Measurements from ENCODE around the gene DCAF12.
"Not testable (repeated sequence)": the region's sequence is repeated elsewhere in the genome, so short reads cannot be mapped to it uniquely, and the experiment has no call there.

DCAF12 gene

GRCh38 chr9:34157318-34157717 lies 30.8 kb upstream of the DCAF12 start:
- no peak overlapping the region for H3K27ac ChIP-seq
- H3K9ac ChIP-seq: no peak overlapping the region
- no peaks in the 10 kb centered on the region for H4K20me1 ChIP-seq
- no peaks in the 10 kb centered on the region for H3K36me3 ChIP-seq
- no peaks in the 10 kb centered on the region for H3K9me3 ChIP-seq (replicated peaks in 1 of 11)
- H3K4me3 ChIP-seq: no peak overlapping the region
- TF ChIP-seq Cebpa-rat (IDR thresholded peaks at IDR 0.05): no peak
- H3K4me1 ChIP-seq: peaks cover 0 to 11% (median 4%) of the 10 kb centered on the region in 10 experiments; a peak in 5 of 20 replicates
- H3K4me2 ChIP-seq: no peak overlapping the region
- no peaks in the 10 kb centered on the region for H3K27me3 ChIP-seq

GRCh38 chr9:34154057-34154456 lies 27.6 kb upstream of the DCAF12 start:
- Histone ChIP-seq H3K4me1 (peaks cover 5 to 20% (median 12%) of the 10 kb centered on the region in 10 experiments; a peak in 17 of 20 replicates), H3K36me3 (no peaks in the 10 kb centered on the region), H4K20me1 (no peaks in the 10 kb centered on the region), H3K27me3 (no peaks in the 10 kb centered on the region), H3K4me2 (no peak overlapping the region), H3K27ac (no peak overlapping the region), H3K9ac (no peak overlapping the region), H3K4me3 (no peak overlapping the region), H3K9me3 (replicated peaks in 1 of 11) (no peaks in the 10 kb centered on the region)
- no peak for TF ChIP-seq Cebpa-rat (IDR thresholded peaks at IDR 0.05)

DNA sequence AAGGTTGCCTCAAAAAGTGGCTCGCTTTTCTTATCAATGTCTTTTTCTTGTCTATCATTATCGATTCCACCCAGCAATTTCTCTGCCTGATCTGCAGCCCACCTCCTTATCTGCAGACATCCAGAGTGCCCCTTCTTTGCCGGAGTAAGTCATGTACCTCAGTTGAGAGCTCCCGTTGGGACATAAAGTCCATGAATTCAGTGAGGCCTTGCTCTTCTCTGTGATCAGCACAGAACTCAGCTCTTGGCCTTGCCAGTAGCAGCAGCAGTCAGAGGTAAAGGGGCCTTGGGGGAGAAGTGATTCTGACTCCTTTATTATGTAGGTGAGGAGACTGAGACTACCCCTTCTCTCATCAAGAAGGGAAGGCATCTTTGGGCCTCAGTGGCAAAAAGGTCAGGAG lies 24.9 kb upstream of the DCAF12 start:
- H3K27me3 ChIP-seq: no peaks in the 10 kb centered on the region
- no peak overlapping the region for H3K9ac ChIP-seq
- no peaks in the 10 kb centered on the region for H3K9me3 ChIP-seq (replicated peaks in 1 of 11)
- no peak overlapping the region for H3K4me3 ChIP-seq
- H3K27ac ChIP-seq: no peak overlapping the region
- no peaks in the 10 kb centered on the region for H3K36me3 ChIP-seq
- peaks cover 2 to 19% (median 12%) of the 10 kb centered on the region in 10 experiments; a peak in 16 of 20 replicates for H3K4me1 ChIP-seq
- no peaks in the 10 kb centered on the region for H4K20me1 ChIP-seq
- H3K4me2 ChIP-seq: no peak overlapping the region
- TF ChIP-seq Cebpa-rat (IDR thresholded peaks at IDR 0.05): no peak

DNA sequence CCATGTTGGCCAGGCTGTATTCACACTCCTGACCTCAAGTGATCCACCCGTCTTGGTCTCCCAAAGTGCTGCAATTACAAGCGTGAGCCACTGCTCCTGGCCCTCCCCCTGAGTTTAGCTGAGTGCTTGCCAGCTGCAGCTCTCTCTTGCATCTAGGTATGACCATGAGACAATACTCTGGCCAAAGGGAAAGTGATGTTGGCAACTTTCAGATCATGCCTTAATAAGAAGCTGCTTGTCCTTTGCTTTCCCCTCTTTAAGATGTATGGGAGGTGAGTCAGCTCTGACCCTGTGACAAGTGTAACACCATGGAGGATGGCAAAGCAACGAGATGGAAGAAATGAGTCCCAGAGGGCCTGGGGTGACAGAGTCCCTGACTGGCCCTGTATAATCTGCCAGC lies 18.7 kb upstream of the DCAF12 start:
- Histone ChIP-seq H3K27me3 (no peaks in the 10 kb centered on the region), H3K36me3 (no peaks in the 10 kb centered on the region), H3K9me3 (replicated peaks in 1 of 11) (no peaks in the 10 kb centered on the region), H3K4me1 (peaks cover 27 to 63% (median 56%) of the 10 kb centered on the region in 10 experiments), H4K20me1 (no peaks in the 10 kb centered on the region), H3K27ac (no peak overlapping the region), H3K4me3 (no peak overlapping the region), H3K4me2 (peak overlapping the region in 7 of 11 experiments; percentile 21 to 78 (median 55); a peak in 13 of 22 replicates), H3K9ac (no peak overlapping the region)
- no peak for TF ChIP-seq Cebpa-rat (IDR thresholded peaks at IDR 0.05)

DNA sequence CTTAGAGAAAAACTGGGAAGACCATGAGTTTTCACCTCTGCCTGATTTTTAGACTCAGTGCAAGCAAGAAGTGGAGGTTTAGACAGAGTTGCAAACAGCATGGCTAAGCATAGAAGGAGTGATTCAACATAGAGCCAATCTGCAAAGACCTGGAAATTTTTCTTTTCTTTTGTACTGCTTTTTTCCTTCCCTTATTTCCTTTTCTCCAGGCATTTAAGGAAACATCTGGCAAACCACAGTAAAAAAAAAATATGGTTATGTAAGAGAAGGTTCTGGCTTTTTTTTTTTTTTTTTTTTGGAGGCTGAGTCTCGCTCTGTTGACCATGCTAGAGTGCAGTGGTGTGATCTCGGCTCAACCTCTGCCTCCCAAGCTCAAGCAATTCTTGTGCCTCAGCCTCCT lies 16.6 kb upstream of the DCAF12 start:
- peak overlapping the region; percentile 14 to 82 (median 64) for H3K4me2 ChIP-seq
- no peaks in the 10 kb centered on the region for H3K36me3 ChIP-seq
- H3K9ac ChIP-seq: peak overlapping the region in 8 of 11 experiments; percentile 11 to 47 (median 19); a peak in 10 of 22 replicates
- H3K9me3 ChIP-seq (replicated peaks in 1 of 11): no peaks in the 10 kb centered on the region
- peaks cover 20 to 70% (median 56%) of the 10 kb centered on the region in 10 experiments for H3K4me1 ChIP-seq
- H3K4me3 ChIP-seq: peak overlapping the region in 1 of 10 experiments; percentile 1; a peak in 1 of 20 replicates
- no peaks in the 10 kb centered on the region for H4K20me1 ChIP-seq
- H3K27me3 ChIP-seq: no peaks in the 10 kb centered on the region
- peak overlapping the region in 10 of 11 experiments; percentile 26 to 73 (median 52); a peak in 19 of 22 replicates for H3K27ac ChIP-seq
- TF ChIP-seq Cebpa-rat (IDR thresholded peaks at IDR 0.05): no peak

DNA sequence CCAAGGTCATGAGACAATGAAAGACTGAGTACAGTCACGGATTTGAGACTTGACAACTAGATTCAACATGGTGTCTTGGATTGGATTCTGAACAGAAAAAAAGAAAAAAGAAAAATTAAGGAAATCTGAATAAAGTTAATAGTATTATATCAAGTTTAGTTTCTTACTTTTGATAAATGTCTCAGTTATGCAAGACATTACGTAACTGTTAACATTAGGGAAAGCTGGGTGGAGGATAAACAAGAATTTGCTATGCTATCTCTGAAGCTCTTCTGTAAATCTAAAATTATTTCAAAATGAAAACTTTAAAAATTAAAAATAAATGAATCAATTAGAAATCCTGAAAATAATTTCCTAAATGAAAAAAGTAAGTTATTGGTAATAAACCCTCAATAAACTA lies 14.4 kb upstream of the DCAF12 start:
- Histone ChIP-seq H3K9me3 (replicated peaks in 1 of 11) (peaks cover 0 to 12% (median 6%) of the 10 kb centered on the region in 11 experiments; a peak in 11 of 22 replicates), H3K27ac (no peak overlapping the region)

GRCh38 chr9:34139477-34140146 lies 13.1 kb upstream of the DCAF12 start:
- TF ChIP-seq Cebpa-rat (IDR thresholded peaks at IDR 0.05): no peak
- H4K20me1 ChIP-seq: no peaks in the 10 kb centered on the region
- H3K27ac ChIP-seq: no peak overlapping the region
- H3K36me3 ChIP-seq: no peaks in the 10 kb centered on the region
- no peaks in the 10 kb centered on the region for H3K27me3 ChIP-seq
- 0 out of 22 replicates have a peak overlapping the region, but pooled peaks of 1 of the 11 experiments have one; percentile 37 for H3K4me2 ChIP-seq
- no peak overlapping the region for H3K9ac ChIP-seq
- peaks cover 0 to 15% (median 6%) of the 10 kb centered on the region in 11 experiments; a peak in 11 of 22 replicates for H3K9me3 ChIP-seq (replicated peaks in 1 of 11)
- H3K4me3 ChIP-seq: no peak overlapping the region
- H3K4me1 ChIP-seq: peaks cover 15 to 51% (median 44%) of the 10 kb centered on the region in 10 experiments

More for the DNA sequence above, 14.4 kb upstream of the DCAF12 start:
- Histone ChIP-seq H3K4me2 (peak overlapping the region in 4 of 11 experiments; percentile 1 to 24 (median 20); a peak in 3 of 22 replicates), H3K36me3 (no peaks in the 10 kb centered on the region), H3K4me1 (peaks cover 20 to 61% (median 52%) of the 10 kb centered on the region in 10 experiments), H3K9ac (no peak overlapping the region), H4K20me1 (no peaks in the 10 kb centered on the region), H3K27me3 (no peaks in the 10 kb centered on the region), H3K4me3 (no peak overlapping the region)
- TF ChIP-seq Cebpa-rat (IDR thresholded peaks at IDR 0.05): no peak

DNA sequence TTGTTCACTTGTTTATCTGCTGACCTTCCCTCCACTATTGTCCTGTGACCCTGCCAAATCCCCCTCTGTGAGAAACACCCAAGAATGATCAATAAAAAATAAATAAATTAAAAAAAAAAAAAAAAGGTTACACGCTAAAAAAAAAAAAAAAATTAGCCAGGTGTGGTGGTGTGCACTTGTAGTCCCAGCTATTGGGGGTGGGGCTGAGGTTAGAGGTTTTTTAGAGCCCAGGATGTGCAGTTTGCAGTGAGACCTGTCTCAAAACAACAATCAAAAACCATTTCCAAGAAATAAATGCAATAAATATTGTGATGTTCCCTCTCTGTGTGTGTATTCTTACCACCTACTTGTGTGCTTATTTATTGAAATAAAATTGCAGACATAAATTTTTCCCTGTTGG lies 12.1 kb upstream of the DCAF12 start:
- H3K27ac ChIP-seq, H4K20me1 ChIP-seq, H3K27me3 ChIP-seq, H3K36me3 ChIP-seq, H3K4me2 ChIP-seq, H3K4me3 ChIP-seq, H3K9ac ChIP-seq: not testable (repeated sequence)
- H3K4me1 ChIP-seq: peaks cover 15 to 41% (median 34%) of the 10 kb centered on the region in 10 experiments
- peaks cover 0 to 19% (median 6%) of the 10 kb centered on the region in 11 experiments; a peak in 11 of 22 replicates for H3K9me3 ChIP-seq (replicated peaks in 1 of 11)

DNA sequence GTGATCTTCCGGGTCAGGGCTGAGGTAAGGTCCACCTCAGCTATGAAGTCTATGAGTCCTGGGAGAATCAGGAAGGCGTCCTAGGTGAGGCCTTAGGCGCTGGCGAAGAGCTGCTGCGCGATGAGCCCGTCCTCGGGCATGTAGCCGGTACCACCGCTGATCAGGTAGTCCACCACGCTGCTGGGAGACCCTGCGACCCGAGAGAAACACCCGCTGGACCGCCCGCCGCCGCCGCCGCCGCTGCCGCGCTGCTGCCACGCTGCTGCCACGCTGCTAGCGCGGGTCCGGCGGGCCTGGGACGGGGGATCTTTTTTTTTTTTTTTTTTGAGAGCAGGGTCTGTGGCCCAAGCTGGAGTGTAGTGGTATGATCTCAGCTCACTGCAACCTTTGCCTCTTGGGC lies 8.0 kb upstream of the DCAF12 start:
- Histone ChIP-seq H4K20me1 (no peaks in the 10 kb centered on the region), H3K9ac (no peak overlapping the region), H3K4me2 (no peak overlapping the region), H3K27ac (no peak overlapping the region), H3K4me1 (peaks cover 0 to 18% (median 7%) of the 10 kb centered on the region in 10 experiments; a peak in 10 of 20 replicates), H3K4me3 (no peak overlapping the region), H3K9me3 (replicated peaks in 1 of 11) (peaks cover 0 to 19% (median 6%) of the 10 kb centered on the region in 11 experiments; a peak in 11 of 22 replicates), H3K27me3 (no peaks in the 10 kb centered on the region), H3K36me3 (no peaks in the 10 kb centered on the region)
- no peak for TF ChIP-seq Cebpa-rat (IDR thresholded peaks at IDR 0.05)

Measured in BLaER1 treated with 17β-estradiol and CSF1 and Interleukin-3, amounts not matched to agents 10 nM and 100 nM (cell line).